ENCODE data around the gene NELL1. TPM values are rescaled to one million over a fixed set of nuclear protein-coding genes. Genes with fewer than 3 reads are reported as not detected.

The NELL1 gene
- total and polyA plus RNA-seq, 3 experiments from 2014 or later = not detected

- Mint-ChIP-seq H3K4me1 (no peaks in the 10 kb centered on the region), H3K27me3 (peaks cover 0 to 1% of the 10 kb centered on the region in 2 donors), H3K9me3 (peaks cover 10 to 28% (median 12%) of the 10 kb centered on the region in 5 donors), H3K4me3 (no peak overlapping the region), H3K36me3 (no peaks in the 10 kb centered on the region), H3K27ac (no peak overlapping the region)
- Histone ChIP-seq H3K36me3 (ENCODE audit: insufficient read depth, low read length) (no peaks in the 10 kb centered on the region), H3K4me3 (ENCODE audit: low read length) (no peak overlapping the region), H3K9me3 (ENCODE audit: low read length) (no peaks in the 10 kb centered on the region), H3K4me1 (ENCODE audit: insufficient read depth, low read length) (no peaks in the 10 kb centered on the region), H3K27ac (ENCODE audit: low read depth, low read length) (no peak overlapping the region), H3K27me3 (ENCODE audit: insufficient read depth, low read length, poor library complexity, severe bottlenecking) (no peaks in the 10 kb centered on the region)
- CTCF ChIA-PET = no interaction called here
- DNase-seq = no peak
- POLR2A ChIA-PET = no interaction called here
Observed at GRCh38 chr11:21622995-21623394, 953.6 kb downstream of the NELL1 start.

Other genes starting within 250 kb of the NELL1 start
- gene SLC6A5, start 70.0 kb upstream of the NELL1 start, total RNA-seq = not detected
- not detected for gene SLC6A5, start 70.0 kb upstream of the NELL1 start, polyA plus RNA-seq

All from CD8-positive, alpha-beta memory T cell (primary cell).